ENCODE results near the gene ZNRF2.
"Not testable (repeated sequence)": the region's sequence is repeated elsewhere in the genome, so short reads cannot be mapped to it uniquely, and the experiment has no call there.

Gene ZNRF2

GRCh38 chr7:30292416-30293038, 8.1 kb downstream of the ZNRF2 start:
- not testable (repeated sequence) for DNase-seq

- DNase-seq: peak; percentile 65
Observed at GRCh38 chr7:30296304-30296703, 11.9 kb downstream of the ZNRF2 start.

- DNase-seq: not testable (repeated sequence)
Observed at GRCh38 chr7:30297499-30297898, 13.1 kb downstream of the ZNRF2 start.

GRCh38 chr7:30298409-30298808, 14.0 kb downstream of the ZNRF2 start:
- not testable (repeated sequence) for DNase-seq

GRCh38 chr7:30301751-30302150, 17.4 kb downstream of the ZNRF2 start:
- no peak for DNase-seq

GRCh38 chr7:30302656-30303311, 18.4 kb downstream of the ZNRF2 start:
- DNase-seq: no peak

- DNase-seq: no peak
Observed at GRCh38 chr7:30303312-30304039, 19.1 kb downstream of the ZNRF2 start.

- DNase-seq: no peak
Observed at GRCh38 chr7:30304177-30304884, 19.9 kb downstream of the ZNRF2 start.

GRCh38 chr7:30306976-30307375, 22.6 kb downstream of the ZNRF2 start:
- no peak for DNase-seq

GRCh38 chr7:30308389-30308788, 24.0 kb downstream of the ZNRF2 start:
- peak; percentile 45 for DNase-seq

- no peak for DNase-seq
Observed at GRCh38 chr7:30309302-30309701, 24.9 kb downstream of the ZNRF2 start.

GRCh38 chr7:30309842-30310435, 25.5 kb downstream of the ZNRF2 start:
- DNase-seq: no peak

- no peak for DNase-seq
Observed at GRCh38 chr7:30310674-30311362, 26.4 kb downstream of the ZNRF2 start.

- DNase-seq: no peak
Observed at GRCh38 chr7:30312178-30312577, 27.8 kb downstream of the ZNRF2 start.

GRCh38 chr7:30313348-30313747, 29.0 kb downstream of the ZNRF2 start:
- no peak for DNase-seq

- DNase-seq: no peak
Observed at GRCh38 chr7:30313793-30314192, 29.4 kb downstream of the ZNRF2 start.

GRCh38 chr7:30315589-30315988, 31.2 kb downstream of the ZNRF2 start:
- DNase-seq: no peak

- DNase-seq: no peak
Observed at GRCh38 chr7:30320392-30320791, 36.0 kb downstream of the ZNRF2 start.

GRCh38 chr7:30321089-30321881, 36.9 kb downstream of the ZNRF2 start:
- no peak for DNase-seq

- DNase-seq: peak; percentile 39
Observed at GRCh38 chr7:30321882-30322192, 37.4 kb downstream of the ZNRF2 start.

- peak; percentile 60 for DNase-seq
Observed at GRCh38 chr7:30322271-30323005, 38.0 kb downstream of the ZNRF2 start.
